ENCODE data around the gene MNT.

Gene MNT

DNA sequence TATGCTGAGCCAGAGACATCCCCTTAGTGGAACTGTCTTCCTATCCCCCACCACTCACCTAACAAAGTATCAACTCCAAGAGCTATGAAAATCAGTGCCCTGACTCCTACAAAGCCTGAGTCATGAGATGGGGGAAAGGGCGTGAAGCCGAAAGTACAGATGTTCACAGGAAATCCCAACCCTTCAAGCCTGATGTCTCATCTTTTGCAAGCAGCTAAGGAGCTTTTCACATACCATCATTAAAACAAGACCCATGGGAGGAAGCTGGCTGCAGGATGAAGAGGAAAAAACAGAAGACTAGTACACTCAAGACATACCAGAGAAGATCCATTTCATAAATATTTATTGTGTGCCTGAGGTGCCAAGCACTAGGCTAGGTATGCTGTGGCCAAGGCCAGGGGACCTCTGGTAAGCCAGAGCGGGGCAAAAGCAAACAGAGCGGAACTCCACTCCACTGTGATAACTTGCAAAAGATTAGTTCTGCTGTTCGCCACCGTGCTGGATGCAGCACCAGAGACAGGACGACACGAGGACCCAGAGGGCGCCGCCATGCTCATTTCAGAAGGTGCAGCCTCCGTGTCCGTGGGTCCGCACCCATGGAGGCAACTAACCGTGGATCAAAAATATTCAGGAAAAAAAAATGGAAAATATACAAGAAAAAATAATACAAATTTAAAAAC lies 4.5 kb upstream of the MNT start:
- Histone ChIP-seq H3K9ac (ENCODE audit: low read depth, low read length) (no peak overlapping the region), H3K4me1 (ENCODE audit: insufficient read depth, low read length) (peaks cover 4% of the 10 kb centered on the region; the same call in 1 of the 2 replicates), H3K9me3 (ENCODE audit: control insufficient read depth, insufficient read depth, low read length) (no peaks in the 10 kb centered on the region), H3K36me3 (ENCODE audit: insufficient read depth, low read length) (no peaks in the 10 kb centered on the region)

DNA sequence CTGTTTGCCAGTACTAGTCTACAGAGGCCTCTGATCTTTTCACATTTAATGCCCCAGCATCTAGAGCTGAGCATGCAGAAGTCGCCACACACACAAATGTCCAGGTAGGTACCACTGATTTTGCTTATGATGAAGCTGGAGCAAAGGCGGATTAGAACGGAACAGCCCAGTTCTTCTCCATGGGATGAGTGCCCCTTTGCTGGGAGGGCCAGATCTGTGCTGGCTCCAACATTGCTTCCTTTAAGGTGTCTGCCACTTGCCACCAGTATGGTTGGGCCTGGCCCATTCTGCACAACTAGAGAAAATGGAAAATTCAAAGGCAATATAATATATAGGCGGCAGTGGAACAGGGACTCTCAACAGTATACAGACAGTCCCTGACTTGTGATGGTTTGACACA lies 2.2 kb upstream of the MNT start:
- Histone ChIP-seq H3K9me3 (ENCODE audit: control insufficient read depth, insufficient read depth, low read length) (no peaks in the 10 kb centered on the region), H3K4me1 (ENCODE audit: insufficient read depth, low read length) (peaks cover 9% of the 10 kb centered on the region; the same call in 1 of the 2 replicates), H3K9ac (ENCODE audit: low read depth, low read length) (no peak overlapping the region)

DNA sequence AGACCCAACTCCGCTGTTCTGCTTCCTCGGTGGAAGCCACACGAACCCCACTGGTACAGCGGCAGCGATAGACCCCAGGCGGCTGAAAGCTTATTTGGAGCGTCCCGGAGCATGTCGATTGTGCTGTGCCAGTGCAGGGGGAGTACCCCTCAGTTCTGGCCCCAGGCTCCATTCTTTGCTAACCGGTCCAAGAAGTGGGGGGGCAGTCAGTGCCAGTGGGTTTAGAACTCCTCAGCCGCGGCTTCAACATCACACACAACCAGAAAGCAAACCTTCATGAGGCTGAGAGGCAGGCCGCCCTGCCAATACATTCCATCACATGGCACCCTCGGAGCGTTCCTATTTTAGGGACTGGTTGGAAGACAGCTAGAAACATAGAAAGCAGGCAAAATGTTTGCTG lies 1.7 kb upstream of the MNT start:
- Histone ChIP-seq H3K36me3 (ENCODE audit: insufficient read depth, low read length) (no peaks in the 10 kb centered on the region), H3K9me3 (ENCODE audit: control insufficient read depth, insufficient read depth, low read length) (no peaks in the 10 kb centered on the region), H3K4me1 (ENCODE audit: insufficient read depth, low read length) (peaks cover 13% of the 10 kb centered on the region), H3K9ac (ENCODE audit: low read depth, low read length) (peak overlapping the region; percentile 62)

More for the DNA sequence above, 2.2 kb upstream of the MNT start:
- H3K36me3 ChIP-seq (ENCODE audit: insufficient read depth, low read length), result no peaks in the 10 kb centered on the region

DNA sequence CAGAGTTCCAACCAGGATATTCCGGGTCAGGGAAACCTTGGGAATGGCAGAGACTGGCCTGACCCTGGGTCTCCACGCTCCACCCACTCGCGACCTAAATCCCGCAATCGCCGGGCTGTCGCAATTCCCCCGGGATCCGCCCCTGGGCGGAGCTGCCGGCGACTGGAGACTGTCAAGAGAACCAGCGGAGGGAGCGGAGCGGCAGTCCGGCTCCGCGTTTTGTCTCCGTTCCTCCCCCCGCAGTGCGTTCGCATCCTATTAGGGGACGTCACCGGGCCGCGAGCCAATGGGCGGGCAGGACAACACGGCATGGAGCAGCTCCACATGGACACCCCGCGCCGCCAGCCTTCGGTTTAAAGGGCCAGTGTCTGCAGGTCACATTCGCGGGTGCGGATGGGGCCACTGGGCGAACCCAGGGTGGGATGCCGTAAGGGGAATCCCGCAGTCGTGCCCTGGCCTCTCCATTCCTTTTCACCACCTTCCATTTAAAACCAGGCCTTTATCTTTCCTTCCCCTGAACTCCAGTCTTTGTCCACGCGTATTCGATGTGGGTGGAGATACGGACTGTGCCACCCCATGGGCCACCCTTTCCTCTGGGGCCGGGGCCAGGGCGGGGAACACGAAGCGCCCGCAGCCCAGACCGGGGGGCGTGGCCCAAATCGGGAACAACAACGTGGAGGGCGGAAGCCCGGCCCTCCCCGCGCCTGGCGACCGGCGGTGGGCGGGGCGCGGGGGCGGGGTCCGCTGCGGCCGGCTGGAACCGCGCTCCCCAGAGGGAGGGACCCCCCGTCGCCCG lies 764 bp upstream of the MNT start:
- Histone ChIP-seq H3K9me3 (ENCODE audit: control insufficient read depth, insufficient read depth, low read length) (no peaks in the 10 kb centered on the region), H3K9ac (ENCODE audit: low read depth, low read length) (peak overlapping the region; percentile 90), H3K4me1 (ENCODE audit: insufficient read depth, low read length) (peaks cover 19% of the 10 kb centered on the region), H3K36me3 (ENCODE audit: insufficient read depth, low read length) (no peaks in the 10 kb centered on the region)

DNA sequence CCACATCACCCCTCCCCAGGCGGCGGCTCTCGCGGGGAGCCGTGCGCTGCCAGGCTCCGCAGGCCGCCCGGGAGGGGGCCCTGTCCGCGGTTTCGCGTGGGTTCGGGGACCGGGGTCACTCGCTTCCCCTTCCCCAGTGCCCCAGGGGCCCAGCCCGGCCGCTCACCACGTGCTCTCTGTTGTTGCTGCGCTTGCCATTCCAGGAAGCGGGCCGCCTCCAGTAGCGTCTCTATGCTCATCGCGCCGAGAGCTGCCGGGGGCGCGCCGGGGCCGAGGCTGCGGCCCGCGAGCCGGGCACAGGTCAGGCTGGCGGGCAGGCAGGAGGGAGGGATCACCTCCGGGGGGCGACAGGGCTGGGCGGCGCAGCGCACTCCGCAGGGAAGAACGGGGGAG lies 390 bp downstream of the MNT start:
- no peaks in the 10 kb centered on the region for H3K9me3 ChIP-seq (ENCODE audit: control insufficient read depth, insufficient read depth, low read length)
- peak overlapping the region; percentile 90 for H3K9ac ChIP-seq (ENCODE audit: low read depth, low read length)
- H3K36me3 ChIP-seq (ENCODE audit: insufficient read depth, low read length), result no peaks in the 10 kb centered on the region
- peaks cover 25% of the 10 kb centered on the region for H3K4me1 ChIP-seq (ENCODE audit: insufficient read depth, low read length)

DNA sequence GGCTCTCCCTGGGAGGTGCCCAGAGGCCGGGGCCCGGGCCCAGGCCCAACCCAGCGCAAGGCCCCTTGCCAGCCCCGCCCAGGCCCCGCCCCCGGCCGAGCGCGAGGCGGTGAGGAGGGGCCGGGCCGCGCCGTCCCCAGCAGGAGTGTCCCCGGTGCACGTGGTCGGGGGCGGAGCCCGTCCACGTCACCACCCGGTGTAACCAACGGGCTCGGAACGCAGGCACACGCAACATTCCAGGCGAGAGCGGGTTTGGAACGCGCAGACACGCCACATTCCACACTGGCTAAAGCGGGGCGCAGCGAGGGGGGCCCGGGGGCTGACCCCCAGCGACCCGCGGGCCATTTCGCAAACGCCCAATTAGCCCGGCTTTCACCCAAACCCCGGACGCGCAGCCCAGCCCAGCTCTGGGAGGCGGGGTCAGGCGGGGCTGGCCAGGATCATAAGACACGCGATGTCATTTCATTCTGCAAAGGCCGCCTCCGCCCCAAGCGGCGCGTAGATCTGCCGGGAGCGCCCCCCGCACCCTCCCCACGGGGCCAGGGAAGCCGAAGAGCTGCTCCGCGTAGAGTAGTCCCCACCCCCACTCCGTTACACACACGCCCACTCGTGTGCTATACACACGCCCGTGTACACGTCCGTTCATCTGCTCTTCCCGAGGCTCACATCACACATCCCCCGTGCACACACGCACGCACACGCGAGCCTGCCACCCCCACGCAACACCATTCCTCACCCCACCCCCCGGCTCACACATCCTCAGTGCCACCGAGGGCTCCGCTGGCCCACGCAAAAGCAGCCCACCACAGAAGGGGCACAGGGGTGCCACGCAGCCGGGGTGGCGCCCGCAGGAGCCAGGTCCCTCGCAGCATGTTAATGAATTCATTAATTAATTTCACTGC lies 1.0 kb downstream of the MNT start:
- H3K4me1 ChIP-seq (ENCODE audit: insufficient read depth, low read length), result peaks cover 25% of the 10 kb centered on the region
- no peaks in the 10 kb centered on the region for H3K9me3 ChIP-seq (ENCODE audit: control insufficient read depth, insufficient read depth, low read length)
- H3K36me3 ChIP-seq (ENCODE audit: insufficient read depth, low read length), result no peaks in the 10 kb centered on the region
- H3K9ac ChIP-seq (ENCODE audit: low read depth, low read length), result peak overlapping the region; percentile 90

DNA sequence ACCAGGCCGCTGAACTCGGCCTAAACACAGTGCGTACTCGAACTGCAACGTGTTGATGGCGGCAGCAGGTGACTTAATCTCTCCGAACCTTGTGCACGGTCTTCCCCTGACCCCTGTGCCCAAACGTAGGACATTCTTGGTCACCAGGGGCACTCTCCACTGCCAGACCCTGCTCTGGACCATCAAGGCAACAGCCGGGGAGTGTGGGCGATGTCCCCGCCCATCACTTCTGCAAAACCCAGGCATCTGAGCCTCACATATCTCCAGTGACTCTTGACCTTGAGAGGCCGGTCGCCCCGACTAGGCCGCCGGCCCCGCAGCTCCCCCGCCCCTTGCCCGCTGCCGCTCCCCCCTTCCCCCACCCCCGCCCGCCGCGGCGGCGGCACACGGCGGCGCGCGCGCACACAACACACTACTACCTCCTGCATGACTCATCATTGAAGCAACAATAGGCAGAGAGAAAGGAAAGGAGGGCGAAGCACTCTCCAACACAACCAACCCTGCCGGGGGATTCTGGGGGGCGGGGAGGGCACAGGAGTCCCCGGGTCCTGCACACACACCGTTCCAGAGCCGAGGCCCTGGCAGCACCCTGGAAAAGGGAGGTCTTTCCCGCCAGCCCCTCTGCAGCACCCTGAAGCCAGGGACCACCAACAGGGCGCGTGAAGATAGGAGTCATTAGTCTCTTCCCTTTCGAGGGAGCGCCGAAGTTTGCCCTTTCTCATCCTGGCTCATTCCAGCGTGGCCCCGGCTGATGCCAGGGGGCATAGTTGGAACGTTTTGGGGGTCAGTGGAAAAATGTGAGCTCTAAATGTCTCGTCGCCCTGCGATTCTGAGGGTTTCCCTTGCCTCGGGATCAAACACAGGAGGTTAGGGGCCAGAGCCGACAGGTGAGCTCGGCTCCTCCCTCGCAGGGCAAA lies 1.9 kb downstream of the MNT start:
- no peaks in the 10 kb centered on the region for H3K36me3 ChIP-seq (ENCODE audit: insufficient read depth, low read length)
- no peaks in the 10 kb centered on the region for H3K9me3 ChIP-seq (ENCODE audit: control insufficient read depth, insufficient read depth, low read length)
- H3K9ac ChIP-seq (ENCODE audit: low read depth, low read length), result peak overlapping the region; percentile 90
- peaks cover 25% of the 10 kb centered on the region for H3K4me1 ChIP-seq (ENCODE audit: insufficient read depth, low read length)

DNA sequence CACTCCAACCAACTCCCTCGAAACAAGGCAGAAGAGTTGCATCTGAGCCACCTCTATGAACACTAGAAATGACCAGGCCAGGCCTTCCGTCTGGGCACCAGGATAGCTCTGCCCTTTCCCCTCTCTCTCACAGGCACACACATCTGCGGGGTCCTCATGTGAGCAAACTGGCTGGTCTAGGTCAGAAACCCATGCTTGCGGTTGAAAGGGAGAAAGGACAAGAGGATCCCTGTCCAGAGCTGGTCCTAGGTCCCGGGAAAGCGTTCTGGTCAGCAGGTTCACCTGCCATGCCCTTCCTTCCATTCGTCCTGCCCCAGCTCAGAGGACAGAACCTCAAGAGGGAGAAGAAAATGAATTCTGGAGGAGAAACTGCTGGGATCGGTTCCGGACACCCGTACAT lies 2.7 kb downstream of the MNT start:
- Histone ChIP-seq H3K9me3 (ENCODE audit: control insufficient read depth, insufficient read depth, low read length) (no peaks in the 10 kb centered on the region), H3K9ac (ENCODE audit: low read depth, low read length) (peak overlapping the region; percentile 66), H3K4me1 (ENCODE audit: insufficient read depth, low read length) (peaks cover 25% of the 10 kb centered on the region), H3K36me3 (ENCODE audit: insufficient read depth, low read length) (no peaks in the 10 kb centered on the region)

DNA sequence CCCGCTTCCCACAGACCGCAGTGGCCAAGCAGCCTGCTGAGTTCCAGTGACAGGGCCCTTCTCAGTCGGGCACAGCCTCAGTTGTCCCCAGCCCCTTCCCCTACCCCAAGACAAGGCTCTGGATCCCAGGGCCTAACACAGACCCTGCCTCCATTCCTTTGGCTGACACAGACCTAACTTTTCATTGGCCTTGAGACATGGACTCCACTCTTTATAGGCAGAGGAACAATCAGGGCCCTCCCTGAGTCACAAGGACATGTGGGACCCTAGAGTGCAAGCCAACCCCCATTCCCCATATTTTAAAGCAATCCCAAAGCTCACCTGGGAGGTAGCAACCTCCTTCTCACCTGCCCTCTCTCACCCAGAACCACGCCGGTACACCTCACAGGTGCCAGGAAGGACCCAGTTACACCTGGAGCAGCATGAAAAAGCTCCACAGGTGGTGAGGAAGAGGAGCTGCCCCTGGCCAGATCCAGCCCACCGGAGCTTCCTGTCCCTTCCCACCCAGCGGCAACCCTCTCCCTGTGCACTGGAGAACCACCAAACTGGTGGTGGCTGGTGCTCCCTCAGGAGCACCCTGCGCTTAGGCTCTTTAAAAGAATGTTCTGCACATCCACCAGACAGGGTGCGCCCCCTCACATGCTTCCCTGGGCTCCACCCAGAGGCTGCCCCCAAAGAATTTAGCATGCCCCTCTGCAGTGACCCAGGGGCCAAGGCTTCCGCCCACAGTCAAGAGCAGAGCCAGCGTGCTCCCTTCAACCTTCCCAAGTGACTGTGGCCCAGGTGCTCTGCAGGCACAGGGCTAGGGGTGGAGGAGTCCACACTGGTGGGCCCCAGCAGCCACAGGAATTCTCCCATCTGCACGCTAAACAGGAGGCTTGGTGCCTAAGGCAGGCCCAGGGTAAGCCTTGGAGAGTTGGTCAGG lies 3.4 kb downstream of the MNT start:
- H3K9ac ChIP-seq (ENCODE audit: low read depth, low read length), result peak overlapping the region; percentile 37

DNA sequence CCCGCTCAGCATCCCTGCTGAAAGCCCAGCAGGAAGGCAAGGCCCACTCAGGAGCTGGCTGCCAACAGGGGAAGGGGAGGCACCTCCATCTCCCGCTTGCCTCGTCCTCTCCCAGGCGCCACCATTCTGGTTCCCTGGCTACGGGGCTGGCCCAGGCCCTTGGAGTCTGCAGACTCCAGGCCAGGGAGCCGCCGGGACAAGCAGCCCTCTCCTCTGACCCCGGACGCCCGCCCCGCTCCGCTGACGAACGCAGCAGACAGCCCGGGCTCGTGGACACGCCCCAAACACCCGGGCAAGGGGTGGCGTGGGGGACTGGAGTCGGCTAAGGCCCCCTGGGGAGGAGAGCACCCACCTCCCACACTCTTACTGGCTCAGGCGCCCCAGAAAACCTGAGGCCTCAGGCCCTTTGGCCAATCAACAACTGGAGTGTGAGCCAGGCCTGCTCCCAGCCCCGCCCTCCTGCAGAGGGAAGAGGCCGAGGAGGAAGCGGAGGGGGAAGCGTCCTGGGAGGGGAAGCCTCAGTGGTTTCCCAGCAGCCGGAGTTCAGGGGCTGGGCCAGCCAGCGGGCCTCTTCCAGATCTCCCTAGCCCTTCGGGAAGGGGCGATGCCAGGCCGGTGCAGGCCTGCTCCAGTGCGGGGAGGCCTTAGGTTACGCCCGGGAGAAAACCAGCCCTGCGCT lies 4.2 kb downstream of the MNT start:
- Histone ChIP-seq H3K9me3 (ENCODE audit: control insufficient read depth, insufficient read depth, low read length) (no peaks in the 10 kb centered on the region), H3K36me3 (ENCODE audit: insufficient read depth, low read length) (no peaks in the 10 kb centered on the region), H3K4me1 (ENCODE audit: insufficient read depth, low read length) (peaks cover 21% of the 10 kb centered on the region), H3K9ac (ENCODE audit: low read depth, low read length) (peak overlapping the region; percentile 37)

More for the DNA sequence above, 3.4 kb downstream of the MNT start:
- Histone ChIP-seq H3K36me3 (ENCODE audit: insufficient read depth, low read length) (no peaks in the 10 kb centered on the region), H3K9me3 (ENCODE audit: control insufficient read depth, insufficient read depth, low read length) (no peaks in the 10 kb centered on the region), H3K4me1 (ENCODE audit: insufficient read depth, low read length) (peaks cover 22% of the 10 kb centered on the region)

DNA sequence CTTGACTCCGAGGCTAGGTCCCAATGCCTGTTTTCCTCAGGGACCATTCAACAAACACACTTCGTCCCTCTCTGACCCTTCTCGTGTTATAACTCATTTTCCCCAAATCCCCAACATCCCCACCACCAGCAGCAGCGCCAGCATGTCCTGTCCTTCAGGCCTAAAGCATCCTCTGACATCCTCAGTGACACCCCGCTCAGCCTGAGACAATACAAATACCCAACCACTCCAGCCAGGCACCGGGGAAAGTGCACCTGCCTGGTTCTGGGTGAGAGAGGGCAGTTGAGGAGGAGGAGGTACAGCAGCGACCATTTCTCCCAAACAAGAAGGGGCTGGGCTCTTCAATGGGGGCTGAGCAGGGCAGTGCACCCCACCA lies 4.7 kb downstream of the MNT start:
- no peaks in the 10 kb centered on the region for H3K36me3 ChIP-seq (ENCODE audit: insufficient read depth, low read length)
- H3K9me3 ChIP-seq (ENCODE audit: control insufficient read depth, insufficient read depth, low read length), result no peaks in the 10 kb centered on the region
- H3K4me1 ChIP-seq (ENCODE audit: insufficient read depth, low read length), result peaks cover 21% of the 10 kb centered on the region
- H3K9ac ChIP-seq (ENCODE audit: low read depth, low read length), result peak overlapping the region; percentile 37; the same call in 1 of the 2 replicates

DNA sequence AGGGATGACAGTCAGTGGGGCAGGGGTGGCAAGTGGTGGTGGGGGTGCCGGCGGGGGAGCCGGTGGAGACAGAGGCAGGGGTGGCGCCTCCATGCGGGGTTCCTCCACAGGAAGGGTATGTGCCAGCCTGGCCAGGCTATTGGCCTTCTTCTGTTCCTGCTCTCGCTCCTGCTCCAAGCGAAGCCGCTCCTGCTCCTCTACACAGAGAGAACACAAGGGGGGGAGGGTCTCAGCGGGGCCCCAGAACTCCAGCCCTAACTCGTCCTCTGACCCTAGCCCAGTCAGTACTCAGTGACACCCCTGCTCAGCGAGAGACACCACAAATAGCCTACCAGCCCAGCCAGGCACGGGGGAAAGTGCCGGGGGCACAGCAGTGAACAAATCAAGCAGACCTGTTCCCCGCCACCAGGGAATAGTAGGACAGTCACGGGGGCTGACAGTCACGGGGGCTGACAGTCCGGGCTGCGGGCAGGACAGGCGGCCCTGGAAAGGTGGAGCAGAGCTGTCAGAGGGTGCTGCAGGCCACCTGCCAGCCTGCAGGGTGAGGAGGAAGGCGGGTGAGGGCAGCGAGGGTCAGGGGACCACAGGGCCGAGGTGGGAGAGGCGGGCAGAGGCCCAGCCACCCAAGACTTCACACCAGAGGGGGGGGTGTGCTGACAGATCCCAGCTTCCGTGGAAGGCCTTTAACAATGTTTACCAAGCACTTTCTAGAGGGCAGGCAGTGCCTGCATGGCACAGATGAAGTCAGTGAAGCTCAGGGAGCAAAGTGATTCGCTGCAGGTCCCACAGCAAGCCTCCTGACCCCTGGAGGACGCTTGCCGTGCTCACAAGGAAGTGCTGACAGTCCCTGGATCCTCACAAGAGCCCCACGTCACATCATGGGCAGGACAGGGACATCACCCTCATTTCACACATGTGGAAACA lies 5.3 kb downstream of the MNT start:
- Histone ChIP-seq H3K9me3 (ENCODE audit: control insufficient read depth, insufficient read depth, low read length) (no peaks in the 10 kb centered on the region), H3K9ac (ENCODE audit: low read depth, low read length) (no peak overlapping the region), H3K36me3 (ENCODE audit: insufficient read depth, low read length) (no peaks in the 10 kb centered on the region), H3K4me1 (ENCODE audit: insufficient read depth, low read length) (peaks cover 21% of the 10 kb centered on the region)
